NCI-H1417 treated with DMSO at 0.1 percent for 48 hours (cell line): Measurements from ENCODE around the gene TRAPPC4.
"Not testable (repeated sequence)": the region's sequence is repeated elsewhere in the genome, so short reads cannot be mapped to it uniquely, and the experiment has no call there.

Source experiments
- DNase-seq: peaks from one replicate; lab custom pipeline; 2025; lab: John Stamatoyannopoulos, UW

Gene TRAPPC4

DNA sequence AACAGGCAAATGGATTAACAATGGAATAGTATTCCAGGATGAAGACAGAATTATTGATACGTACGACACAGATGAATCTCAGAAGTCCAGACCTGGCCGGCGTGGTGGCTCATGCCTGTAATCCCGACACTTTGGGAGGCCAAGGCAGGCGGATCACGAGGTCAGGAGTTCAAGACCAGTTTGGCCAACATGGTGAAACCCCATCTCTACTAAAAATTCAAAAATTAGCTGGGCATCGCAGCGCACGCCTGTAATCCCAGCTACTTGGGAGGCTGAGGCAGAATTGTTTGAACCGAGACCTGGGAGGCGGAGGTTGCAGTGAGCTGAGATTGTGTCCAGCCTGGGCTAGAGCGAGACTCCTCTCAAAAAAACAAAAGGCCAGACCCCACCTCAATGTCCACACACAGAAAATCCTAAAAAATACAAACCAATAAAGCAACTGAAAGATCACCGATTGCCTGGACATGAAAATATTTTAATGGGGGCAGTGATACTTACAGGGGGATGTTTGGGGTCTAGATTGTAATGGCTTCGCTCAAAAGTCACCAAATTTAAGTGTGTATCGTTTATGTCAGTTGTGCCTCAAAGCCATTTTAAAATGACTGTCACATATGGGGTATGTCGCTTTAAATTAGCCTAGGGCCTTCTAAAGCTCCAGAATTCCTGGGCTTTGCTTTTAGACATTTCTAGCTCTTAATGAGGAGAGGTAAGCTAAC lies 4.2 kb upstream of the TRAPPC4 start:
- no peak for DNase-seq

DNA sequence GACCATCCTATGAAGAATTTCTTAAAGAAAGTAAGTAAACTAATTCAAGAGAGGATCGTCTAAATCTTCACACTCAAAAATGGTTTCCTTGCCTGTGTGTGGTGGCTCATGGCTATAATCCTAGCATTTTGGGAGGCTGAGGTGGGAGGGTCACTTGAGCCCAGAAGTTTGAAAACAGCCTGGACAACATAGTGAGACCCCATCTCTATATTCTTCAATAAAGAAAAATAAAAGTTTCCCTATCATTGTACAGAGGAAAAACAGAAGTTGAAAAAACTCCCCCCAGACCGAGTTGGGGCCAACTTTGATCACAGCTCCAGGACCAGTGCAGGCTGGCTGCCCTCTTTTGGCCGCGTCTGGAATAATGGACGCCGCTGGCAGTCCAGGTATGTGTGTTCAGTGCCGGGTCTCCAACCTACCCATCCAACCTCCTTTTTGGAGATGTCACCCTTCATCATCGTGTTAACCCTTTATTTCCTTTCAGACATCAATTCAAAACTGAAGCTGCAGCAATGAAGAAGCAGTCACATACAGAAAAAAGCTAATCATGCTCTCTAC lies 3.4 kb upstream of the TRAPPC4 start:
- DNase-seq: no peak

DNA sequence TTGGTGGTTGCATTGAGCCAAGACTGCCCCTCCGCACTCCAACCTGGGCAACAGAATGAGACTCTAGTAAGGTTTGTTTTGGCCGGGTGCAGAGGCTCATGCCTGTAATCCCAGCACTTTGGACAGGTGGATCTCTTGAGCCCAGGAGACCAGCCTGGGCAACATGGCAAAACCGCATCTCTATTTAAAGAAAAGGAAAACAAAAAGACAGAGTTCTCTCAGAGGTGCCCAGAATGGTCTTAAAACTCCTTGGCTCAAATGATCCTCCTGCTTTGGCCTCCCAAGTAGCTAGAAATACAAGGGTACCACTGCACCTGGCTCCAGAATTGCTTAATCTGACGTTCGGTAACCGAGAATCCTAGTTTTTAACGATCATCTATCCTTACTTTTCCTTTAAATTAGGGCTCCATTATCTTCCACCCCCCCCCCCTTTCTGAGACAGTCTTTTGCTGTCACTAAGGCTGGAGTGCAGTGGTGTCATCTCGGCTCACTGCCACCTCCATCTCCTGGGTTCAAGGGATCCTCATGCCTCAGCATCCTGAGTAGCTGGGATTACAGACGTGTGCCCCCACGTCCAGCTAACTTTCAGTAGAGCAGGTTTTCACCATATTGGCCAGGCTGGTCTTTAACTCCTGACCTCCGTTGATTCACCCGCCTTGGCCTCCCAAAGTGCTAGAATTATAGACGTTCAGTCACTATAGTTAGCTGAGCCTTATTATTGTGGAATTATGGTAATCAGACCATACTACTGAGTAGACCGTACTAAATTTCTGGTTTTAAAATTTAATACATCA lies 2.2 kb upstream of the TRAPPC4 start:
- DNase-seq: no peak

DNA sequence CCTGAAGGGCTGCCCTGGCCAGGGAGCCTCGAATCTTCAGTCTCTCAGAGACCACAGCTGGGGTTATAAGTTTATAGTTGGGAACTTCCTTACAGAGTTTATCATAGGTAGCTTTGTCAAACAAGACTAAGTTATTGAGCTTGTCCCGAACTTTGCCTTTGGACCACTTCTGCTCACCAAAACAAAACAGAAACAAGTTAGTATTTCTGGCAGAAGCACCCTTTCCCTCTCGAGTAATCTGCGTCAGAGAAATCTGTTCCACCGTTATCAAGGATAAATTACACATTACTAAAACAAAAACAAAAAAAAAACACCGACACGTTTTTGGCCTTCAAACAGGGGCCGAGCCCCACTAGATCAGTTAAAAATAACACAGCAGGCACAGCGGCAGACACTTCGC lies 1.2 kb upstream of the TRAPPC4 start:
- DNase-seq: not testable (repeated sequence)

DNA sequence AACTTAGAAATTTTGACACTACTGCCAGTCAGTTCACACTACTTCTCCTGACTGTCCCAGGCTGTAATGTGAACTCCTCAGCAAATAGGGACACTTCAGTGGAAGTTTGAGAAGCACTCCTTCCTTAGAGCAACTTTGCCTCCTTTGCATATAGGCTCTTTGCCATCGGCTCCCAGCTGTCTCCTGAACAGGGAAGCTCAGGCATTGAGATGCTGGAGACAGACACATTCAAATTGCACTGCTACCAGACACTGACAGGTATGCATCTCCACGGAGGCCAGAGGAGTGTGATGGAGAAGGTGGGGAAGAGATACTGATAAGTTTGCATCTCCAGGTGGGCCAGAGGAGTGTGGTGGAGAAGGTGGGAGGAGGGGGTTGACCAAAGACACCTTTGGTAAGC lies 1.4 kb downstream of the TRAPPC4 start:
- no peak for DNase-seq

DNA sequence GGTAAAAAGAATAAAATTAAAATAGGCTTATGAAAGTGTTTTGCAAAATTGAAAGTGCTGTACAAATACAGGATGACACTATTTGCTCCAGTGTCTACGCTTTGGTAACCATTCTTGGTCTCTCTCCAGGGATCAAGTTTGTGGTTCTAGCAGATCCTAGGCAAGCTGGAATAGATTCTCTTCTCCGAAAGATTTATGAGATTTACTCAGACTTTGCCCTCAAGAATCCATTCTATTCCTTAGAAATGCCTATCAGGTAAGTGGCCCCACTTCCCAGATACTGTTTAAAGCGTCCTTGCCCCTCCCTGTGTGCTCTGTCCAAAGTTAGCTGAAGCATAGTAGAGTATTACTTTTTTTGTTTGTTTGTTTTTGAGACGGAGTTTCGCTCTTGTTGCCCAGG lies 3.1 kb downstream of the TRAPPC4 start:
- DNase-seq: no peak

DNA sequence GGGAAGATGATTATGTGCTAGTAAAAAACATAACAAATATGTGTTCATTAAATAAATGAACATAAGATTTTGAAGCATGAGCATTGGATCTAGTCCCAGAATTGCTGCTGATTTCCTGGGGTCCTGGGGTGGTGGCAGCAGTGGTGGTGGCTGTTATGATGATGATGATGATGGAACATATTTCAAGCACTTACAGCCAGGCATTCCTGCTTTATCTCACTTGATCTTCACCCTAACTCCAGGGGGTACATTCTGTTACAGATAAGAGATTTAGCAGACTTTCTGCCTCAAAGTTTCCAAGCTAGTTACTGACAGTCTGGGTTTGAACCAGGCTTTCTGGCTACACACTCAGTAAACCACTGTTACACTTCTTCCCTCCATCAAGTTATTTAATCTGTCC lies 5.2 kb downstream of the TRAPPC4 start:
- no peak for DNase-seq

DNA sequence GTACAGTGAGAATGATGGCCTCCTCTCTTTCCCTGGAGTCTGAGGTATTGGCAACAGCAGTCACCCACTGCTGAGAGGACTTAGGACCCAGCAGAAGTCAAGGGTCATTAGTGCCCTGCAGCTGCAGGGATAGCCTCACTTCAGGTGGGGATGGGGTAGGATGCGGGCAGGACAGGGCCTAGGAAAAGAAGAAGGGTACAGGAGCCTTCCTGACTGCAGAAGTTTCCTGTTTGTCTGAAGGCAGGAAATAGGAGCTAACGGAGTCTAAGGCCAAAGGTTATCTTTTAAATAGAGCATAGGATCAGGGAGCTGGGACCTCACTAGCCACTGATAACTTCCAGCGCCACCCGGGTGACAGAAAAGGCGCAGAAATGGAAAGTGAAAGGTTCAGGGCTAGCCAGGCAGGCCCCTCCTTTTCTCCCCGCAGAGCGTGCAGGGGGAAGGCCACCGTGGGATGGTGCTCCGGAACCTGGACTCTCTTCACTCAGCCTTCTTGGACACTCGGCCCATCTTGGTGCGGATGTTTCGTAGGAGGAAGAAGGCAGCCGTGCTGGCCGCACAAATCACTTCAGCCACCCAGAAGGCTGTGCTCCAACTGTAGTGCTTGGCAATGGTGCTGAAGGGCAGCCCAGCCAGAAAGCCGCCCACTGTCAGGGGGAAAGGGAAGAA lies 6.0 kb downstream of the TRAPPC4 start:
- no peak for DNase-seq

DNA sequence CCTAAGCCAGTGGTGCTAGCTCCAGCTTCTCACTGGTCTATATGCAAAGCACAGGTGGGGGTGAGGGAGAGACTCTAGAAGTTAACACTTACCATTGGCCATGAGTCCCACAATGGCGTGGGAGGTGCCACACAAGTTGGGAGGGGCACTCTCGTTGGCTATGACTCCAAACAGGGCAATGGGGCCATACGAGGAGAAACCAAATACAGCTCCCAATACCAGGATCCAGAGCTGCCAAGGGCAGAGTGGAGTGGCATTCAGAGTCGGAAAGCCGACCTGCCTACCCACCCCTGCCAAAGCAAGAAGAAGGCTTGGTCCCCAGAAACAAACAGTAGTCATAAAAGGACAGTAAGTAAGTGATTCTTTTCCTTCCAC lies 6.5 kb downstream of the TRAPPC4 start:
- no peak for DNase-seq

DNA sequence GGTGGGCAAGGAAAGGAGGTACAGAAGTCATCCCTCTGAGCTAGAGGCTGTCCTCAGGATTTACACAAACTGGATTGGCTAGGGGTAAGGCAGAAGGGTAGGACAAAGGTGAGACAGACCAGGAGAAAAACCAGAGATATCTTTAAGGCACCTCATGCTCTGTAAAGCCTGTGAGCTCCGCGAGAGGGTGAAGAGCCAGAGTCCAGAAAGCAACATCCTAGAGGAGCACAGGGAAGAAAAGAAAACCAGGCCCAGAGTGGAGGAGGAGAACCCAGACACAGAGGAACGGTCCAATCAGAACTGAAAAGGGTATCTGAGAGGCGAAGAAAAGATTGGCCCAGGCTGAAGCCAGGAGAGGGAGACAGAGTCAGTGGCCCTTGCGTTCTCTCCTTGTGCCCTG lies 7.0 kb downstream of the TRAPPC4 start:
- DNase-seq: no peak

DNA sequence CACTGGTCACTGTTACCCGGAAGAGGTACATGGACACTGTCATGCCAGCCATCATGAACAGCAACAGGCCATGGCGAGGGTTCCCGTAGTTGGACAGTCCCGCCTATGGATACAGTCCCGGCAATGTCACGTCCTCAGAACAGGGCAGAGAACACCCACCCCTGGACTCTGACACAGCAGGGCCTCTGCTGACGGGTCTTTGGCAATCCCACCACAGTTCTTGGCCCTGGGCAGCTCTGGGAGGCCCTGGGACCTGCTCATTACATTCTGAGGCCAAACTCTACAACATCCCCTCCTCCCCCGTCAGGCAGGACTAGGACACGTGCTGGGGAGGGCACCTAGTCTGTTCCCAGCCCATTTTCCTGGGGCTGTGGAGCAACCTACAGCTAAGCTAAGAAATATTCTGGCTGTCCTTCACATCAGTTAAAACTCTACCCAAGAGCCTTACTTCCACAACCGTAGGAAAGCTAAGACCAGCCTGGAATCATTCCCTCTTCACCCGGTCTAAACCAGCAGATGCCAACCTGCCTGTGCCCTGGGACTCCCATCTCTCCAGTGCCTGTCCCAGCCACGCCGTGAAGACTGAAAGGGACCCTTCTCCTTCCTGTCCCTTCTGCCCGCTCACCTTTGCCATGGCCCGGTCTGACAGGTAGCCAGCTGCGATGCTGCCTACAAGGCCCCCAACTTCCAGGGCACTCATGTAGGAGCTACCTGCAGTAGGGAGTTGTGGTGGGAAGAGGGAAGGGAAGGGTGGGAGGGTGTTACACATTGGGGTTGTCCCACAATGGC lies 7.6 kb downstream of the TRAPPC4 start:
- DNase-seq: no peak

DNA sequence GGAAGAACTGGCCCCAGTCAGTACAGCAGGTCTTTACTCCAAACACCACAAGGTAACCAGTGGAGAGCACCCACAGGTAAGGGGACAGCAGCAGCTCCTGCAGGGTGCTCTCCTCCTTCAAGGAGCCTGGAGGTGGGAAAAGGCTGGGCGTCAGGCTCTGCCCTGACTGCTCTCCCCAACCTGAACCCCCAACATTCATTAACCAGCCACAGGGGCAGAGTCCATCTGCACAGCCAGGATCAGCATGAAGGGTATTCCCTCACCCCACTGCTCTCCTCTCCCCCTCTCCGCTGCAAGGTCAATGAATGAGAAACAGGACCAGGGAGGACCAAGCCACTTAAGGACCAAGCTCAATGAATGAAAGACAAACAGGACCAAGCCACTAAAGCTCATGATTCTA lies 8.4 kb downstream of the TRAPPC4 start:
- DNase-seq: no peak

DNA sequence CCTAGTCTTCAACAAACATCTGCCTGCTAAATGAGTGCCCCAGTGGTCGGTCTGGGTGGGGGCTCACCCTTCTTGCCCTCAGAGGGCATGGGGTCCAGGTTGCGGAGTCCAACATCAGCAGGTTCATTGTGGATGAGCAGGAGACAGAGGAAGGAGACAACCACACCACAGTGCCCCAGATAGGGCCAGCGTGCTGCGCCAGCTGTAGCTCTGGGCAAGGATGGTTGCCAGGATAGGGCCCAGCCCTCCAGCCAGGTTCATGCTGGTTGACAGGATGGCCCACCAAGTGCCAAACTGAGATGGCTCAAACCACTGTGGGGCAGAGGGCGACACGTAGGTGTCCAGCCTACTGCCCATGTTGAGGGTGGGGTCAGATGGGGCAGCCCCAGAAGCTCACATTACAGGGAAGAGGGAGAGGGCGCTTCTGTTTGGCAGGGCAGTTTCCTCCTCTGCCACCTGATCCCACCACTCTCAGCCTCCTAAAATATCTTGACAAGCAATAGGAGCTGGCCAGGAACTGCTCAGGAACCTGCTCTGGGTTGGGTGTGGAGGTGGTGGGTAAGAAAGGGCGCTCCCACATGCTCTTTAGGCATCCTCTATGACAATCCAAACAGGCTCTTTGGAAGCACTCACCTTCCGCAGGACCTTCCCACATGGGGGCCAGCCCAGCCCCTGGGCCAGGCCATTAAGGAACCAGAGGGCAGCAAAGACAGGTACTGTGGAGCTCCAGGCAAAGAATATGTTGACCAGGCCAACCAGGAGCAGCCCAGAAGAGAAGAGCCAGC lies 9.2 kb downstream of the TRAPPC4 start:
- DNase-seq: no peak

DNA sequence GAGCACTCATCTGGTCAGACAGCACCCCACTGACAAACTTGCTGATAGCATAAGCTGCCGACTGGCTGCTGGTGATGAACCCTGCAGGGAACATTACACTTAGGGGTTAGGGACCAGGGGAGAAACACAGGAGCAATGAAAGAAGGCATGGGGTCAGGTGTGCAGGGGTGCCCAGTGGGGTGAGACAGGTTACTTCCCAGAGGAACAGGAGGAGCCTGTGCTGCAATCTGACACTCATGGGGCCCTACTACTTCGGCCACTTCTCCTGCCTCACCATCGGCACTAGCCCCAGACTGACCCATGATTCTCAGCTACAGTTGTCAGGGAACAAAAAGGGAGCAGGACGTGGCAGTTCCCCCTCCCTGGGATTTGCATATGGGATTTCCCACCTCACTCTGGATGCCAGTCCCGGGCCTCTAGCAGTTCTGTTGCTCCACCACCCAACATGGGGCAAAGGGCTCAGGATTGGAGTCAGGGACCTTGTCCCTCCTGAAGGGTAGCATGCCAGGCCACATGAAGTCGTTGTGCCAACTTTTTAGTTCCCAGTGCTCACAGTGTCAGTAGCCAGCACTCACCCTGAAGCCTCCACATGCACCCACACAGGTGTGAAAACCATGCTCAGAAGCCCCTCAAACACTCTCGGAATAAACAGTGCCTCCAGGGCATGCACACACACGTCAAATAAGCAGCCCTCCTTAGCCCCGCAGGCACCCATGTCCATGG lies 9.9 kb downstream of the TRAPPC4 start:
- DNase-seq: no peak

DNA sequence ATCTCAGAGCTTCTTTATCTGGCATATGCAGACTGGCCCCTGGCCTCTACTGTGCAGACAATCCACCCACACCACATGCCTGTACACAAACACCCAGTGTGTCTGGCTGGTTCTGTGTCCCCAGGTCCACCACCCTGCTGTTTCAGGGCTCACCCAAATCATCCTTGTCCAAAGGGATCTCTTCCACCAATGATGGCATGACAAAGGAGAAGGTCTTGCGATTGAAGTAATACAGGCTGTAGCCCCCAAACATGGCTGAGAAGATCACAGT lies 10.4 kb downstream of the TRAPPC4 start:
- DNase-seq: no peak

DNA sequence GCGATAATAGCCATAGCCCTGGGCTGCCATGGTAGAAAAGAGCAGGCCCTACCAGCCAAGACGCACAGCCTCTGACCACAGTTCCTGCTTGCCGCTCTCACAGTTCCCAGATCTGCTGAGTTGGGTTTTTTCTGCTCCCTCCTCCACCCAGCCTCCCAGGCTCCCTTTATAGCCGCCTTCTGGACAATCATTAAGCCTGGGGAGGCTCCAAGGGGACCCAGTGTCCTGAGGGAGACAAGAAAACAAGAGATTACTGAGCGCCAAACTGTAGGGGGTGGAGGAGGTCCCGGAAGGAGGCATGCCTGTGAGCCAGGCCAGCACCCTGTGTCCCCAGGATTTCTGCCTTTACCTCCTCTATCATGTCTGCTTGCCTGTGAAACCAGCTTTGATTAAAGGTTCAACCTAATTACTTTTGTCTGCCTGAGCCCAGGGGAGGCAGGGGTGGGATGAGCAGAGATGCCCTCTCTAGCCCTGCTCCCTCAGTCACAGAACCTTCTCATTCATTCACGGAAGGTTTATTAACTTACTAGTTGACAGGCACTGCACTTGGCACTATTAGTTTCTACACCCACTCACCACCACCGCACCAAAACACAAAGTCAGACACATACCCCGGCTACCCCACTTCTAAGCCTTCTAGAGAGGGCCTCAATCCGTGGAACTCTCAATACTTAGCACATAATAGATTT lies 10.9 kb downstream of the TRAPPC4 start:
- no peak for DNase-seq

DNA sequence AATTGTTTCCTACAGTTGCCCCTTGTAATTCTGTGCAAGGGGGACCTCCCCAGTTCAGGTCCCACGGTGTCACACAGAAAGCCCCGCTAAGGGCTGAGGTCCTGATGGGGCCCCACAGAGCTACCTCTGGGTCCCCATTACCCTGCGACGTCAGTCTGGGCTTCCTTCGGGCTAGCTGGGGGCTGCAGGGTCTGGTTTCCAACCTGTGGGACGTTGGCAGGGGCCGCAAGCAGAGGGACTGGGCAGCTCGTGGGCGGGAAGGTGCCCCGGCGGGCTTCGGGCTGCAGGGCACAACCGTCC lies 11.4 kb downstream of the TRAPPC4 start:
- no peak for DNase-seq

DNA sequence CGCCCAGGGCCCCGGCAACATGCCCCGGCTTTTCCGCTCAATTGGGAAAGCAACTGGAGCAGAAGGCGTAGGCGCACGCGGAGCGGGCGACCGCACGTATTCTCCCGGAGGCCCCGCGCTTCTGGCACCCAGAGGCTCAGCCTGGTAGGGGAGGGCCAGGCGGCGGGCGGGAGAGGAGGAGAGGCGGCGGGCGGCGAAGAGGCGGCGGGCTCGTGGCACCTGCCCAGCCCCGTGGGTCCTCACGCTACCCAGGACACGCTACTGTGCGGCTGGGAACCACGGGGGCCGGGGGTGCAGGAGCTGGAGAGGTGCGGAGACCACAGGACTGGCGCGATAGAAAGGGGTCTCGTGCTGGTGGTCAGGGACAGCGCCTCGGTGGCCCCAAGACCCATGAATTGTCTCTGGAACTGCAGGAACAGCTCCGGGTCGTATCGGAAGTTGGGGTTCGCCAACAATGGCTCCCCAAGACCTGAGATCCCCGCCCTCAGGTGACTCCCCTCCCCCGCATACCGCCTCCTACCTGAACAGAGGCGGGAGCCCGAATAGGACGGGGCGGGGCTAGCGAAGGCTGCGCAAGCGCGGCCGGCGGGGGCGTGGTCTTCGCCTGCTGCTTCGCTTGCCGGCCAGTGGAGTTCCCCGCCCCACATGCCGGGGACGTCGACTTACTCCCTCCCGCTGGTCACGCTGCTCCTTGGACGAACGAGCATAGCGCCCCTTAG lies 11.9 kb downstream of the TRAPPC4 start, which contains the start of gene SLC37A4:
Gene SLC37A4 (minus strand): TSS at position 549 of the 719 bp plus-strand sequence.
- DNase-seq: peak; percentile 89

DNA sequence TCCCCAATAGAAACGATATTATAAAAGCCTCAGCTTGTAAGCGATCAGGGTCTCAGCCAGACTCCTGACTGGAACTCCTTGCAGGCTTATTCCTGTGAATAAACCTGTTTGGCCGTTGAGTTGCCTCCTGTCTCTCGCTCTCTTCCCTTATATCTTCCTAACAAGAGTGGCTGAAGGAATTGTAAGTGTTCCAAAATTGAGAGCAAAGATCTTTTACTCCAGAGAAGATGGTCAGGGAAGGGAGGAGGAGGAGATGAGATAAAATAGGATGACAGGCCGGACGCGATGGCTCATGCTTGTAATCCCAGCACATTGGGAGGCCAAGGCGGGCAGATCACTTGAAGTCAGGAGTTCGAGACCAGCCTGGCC lies 13.3 kb downstream of the TRAPPC4 start:
- no peak for DNase-seq

DNA sequence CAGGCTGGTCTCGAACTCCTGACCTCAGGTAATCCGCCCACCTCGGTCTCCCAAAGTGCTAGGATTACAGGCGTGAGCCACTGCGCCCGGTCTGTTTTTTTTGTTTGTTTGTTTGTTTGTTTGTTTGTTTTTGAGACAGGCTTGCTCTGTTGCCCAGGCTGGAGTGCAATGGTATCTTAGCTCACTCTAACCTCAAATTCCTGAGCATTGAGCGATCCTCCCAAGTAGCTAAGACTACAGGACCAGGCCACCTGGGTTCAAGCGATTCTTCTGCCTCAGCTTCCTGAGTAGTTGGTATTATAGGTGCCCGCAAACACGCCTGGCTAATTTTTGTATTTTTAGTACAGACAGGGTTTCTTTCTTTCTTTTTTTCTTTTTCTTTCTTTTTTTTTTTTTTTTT lies 14.9 kb downstream of the TRAPPC4 start:
- DNase-seq: not testable (repeated sequence)
